Prostate gland (tissue), 2 donors: Measurements from ENCODE around the gene TMEM44.

Experiments used
- POLR2A ChIP-seq: fragments of 450-650 bp; IDR thresholded peaks from one replicate; pipeline ENCODE4 v1.6.1; 2016; ENCODE audit warnings: antibody characterized with exemption, mild to moderate bottlenecking
- POLR2AphosphoS5 ChIP-seq: sonication (generic); formaldehyde crosslinking; IDR thresholded peaks from one replicate; pipeline ENCODE4 v1.6.1; 2017; ENCODE audit warnings: antibody characterized with exemption
- TF ChIP-seq, protein P1 (sequence below), 4 experiments: fragments of 200-600 bp in 2 of 4; fragments of 450-650 bp in 2 of 4; sonication (generic) in 2 of 4; IDR thresholded peaks; 1 replicate in 3 of 4; 2 replicates in 1 of 4; pipeline ENCODE4 v1.5.1; 2016 to 2019; ENCODE audit warnings: antibody characterized with exemption in 4 of 4, mild to moderate bottlenecking in 2 of 4, moderate library complexity in 2 of 4

DNA sequence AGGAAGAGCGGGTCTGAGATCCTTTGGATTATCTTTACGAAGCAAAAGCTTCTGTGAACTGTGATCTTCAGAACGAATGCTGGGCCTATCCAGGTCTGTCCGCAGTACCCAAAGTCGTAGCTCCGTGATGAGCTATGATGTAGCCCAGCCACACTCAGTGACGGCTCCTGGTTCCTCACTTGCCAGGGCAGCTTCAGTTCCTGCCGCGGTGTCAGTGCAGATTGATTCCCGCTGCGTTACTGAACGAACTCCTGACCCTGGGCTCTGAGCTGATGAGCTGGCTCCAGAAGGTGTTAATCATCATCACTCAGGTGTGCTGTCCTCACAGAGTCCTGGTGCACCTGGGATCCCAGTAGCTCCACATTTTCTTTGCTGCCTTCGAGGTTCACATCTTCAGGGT is 45.0 kb downstream of the TMEM44 start:
- TF ChIP-seq POLR2A (no peak), POLR2AphosphoS5 (no peak)
- TF ChIP-seq, protein P1, sequence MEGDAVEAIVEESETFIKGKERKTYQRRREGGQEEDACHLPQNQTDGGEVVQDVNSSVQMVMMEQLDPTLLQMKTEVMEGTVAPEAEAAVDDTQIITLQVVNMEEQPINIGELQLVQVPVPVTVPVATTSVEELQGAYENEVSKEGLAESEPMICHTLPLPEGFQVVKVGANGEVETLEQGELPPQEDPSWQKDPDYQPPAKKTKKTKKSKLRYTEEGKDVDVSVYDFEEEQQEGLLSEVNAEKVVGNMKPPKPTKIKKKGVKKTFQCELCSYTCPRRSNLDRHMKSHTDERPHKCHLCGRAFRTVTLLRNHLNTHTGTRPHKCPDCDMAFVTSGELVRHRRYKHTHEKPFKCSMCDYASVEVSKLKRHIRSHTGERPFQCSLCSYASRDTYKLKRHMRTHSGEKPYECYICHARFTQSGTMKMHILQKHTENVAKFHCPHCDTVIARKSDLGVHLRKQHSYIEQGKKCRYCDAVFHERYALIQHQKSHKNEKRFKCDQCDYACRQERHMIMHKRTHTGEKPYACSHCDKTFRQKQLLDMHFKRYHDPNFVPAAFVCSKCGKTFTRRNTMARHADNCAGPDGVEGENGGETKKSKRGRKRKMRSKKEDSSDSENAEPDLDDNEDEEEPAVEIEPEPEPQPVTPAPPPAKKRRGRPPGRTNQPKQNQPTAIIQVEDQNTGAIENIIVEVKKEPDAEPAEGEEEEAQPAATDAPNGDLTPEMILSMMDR (IDR thresholded peaks at IDR 0.05): no peak
